ENCODE results near the gene CELF5. TPM values are rescaled to one million over a fixed set of nuclear protein-coding genes. Genes with fewer than 3 reads are reported as not detected.

The CELF5 gene
- total RNA-seq, 4 donors from 2014 or later, result 0.28 to 0.73 TPM; not detected in 2

GRCh38 chr19:3279306-3279705 lies 54.8 kb downstream of the CELF5 start:
- Histone ChIP-seq H3K9me3 (no peaks in the 10 kb centered on the region), H3K27me3 (peaks cover 8 to 30% of the 10 kb centered on the region in 2 donors)
- no peak for DNase-seq

GRCh38 chr19:3281026-3281425 lies 56.6 kb downstream of the CELF5 start:
- DNase-seq, result no peak
- peaks cover 2 to 30% of the 10 kb centered on the region in 2 donors for H3K27me3 ChIP-seq
- H3K27ac ChIP-seq, result no peak overlapping the region
- TF ChIP-seq POLR2A (IDR thresholded peaks at IDR 0.05) (no peak), CTCF (IDR thresholded peaks at IDR 0.05) (no peak)
- intact Hi-C loops (cut with DNase I; ENCODE audit: low total_unique reads), result no loop called here
- H3K36me3 ChIP-seq, result no peaks in the 10 kb centered on the region
- H3K9me3 ChIP-seq, result no peaks in the 10 kb centered on the region
- H3K4me1 ChIP-seq, result peaks cover 0 to 3% of the 10 kb centered on the region in 2 donors
- no peak overlapping the region for H3K4me3 ChIP-seq

More at GRCh38 chr19:3279306-3279705, 54.8 kb downstream of the CELF5 start:
- no peak overlapping the region for H3K4me3 ChIP-seq
- no peaks in the 10 kb centered on the region for H3K36me3 ChIP-seq
- intact Hi-C loops (cut with DNase I; ENCODE audit: low total_unique reads), result no loop called here
- peaks cover 0 to 5% of the 10 kb centered on the region in 2 donors for H3K4me1 ChIP-seq
- H3K27ac ChIP-seq, result no peak overlapping the region
- no peak for TF ChIP-seq CTCF (IDR thresholded peaks at IDR 0.05)
- TF ChIP-seq POLR2A (IDR thresholded peaks at IDR 0.05), result no peak

GRCh38 chr19:3282155-3282554 lies 57.7 kb downstream of the CELF5 start:
- Histone ChIP-seq H3K36me3 (no peaks in the 10 kb centered on the region), H3K27ac (no peak overlapping the region), H3K4me1 (peaks cover 0 to 3% of the 10 kb centered on the region in 2 donors), H3K27me3 (peaks cover 0 to 30% of the 10 kb centered on the region in 2 donors), H3K4me3 (no peak overlapping the region), H3K9me3 (no peaks in the 10 kb centered on the region)
- intact Hi-C loops (cut with DNase I; ENCODE audit: low total_unique reads), result no loop called here
- TF ChIP-seq POLR2A (IDR thresholded peaks at IDR 0.05), result no peak
- no peak for TF ChIP-seq CTCF (IDR thresholded peaks at IDR 0.05)
- DNase-seq, result no peak

- Histone ChIP-seq H3K9me3 (no peaks in the 10 kb centered on the region), H3K27me3 (peaks cover 0 to 30% of the 10 kb centered on the region in 2 donors)
- no peak for DNase-seq
Measured at GRCh38 chr19:3282564-3282963, 58.1 kb downstream of the CELF5 start.

GRCh38 chr19:3283246-3283751 lies 58.8 kb downstream of the CELF5 start:
- Histone ChIP-seq H3K4me1 (peaks cover 0 to 3% of the 10 kb centered on the region in 2 donors), H3K9me3 (no peaks in the 10 kb centered on the region), H3K36me3 (no peaks in the 10 kb centered on the region), H3K4me3 (no peak overlapping the region), H3K27me3 (peaks cover 0 to 30% of the 10 kb centered on the region in 2 donors), H3K27ac (no peak overlapping the region)
- DNase-seq, result no peak
- intact Hi-C loops (cut with DNase I; ENCODE audit: low total_unique reads), result no loop called here
- no peak for TF ChIP-seq CTCF (IDR thresholded peaks at IDR 0.05)
- TF ChIP-seq POLR2A (IDR thresholded peaks at IDR 0.05), result no peak

More at GRCh38 chr19:3282564-3282963, 58.1 kb downstream of the CELF5 start:
- intact Hi-C loops (cut with DNase I; ENCODE audit: low total_unique reads), result no loop called here
- H3K4me1 ChIP-seq, result peaks cover 0 to 3% of the 10 kb centered on the region in 2 donors
- TF ChIP-seq CTCF (IDR thresholded peaks at IDR 0.05) (no peak), POLR2A (IDR thresholded peaks at IDR 0.05) (no peak)
- H3K36me3 ChIP-seq, result no peaks in the 10 kb centered on the region
- H3K4me3 ChIP-seq, result no peak overlapping the region
- no peak overlapping the region for H3K27ac ChIP-seq
